Spleen (tissue), 7 donors: ENCODE measurements around the gene FOSB.

Experiments used
- CTCF ChIP-seq, 11 experiments: fragments of 200-600 bp in 7 of 11; fragments of 450-650 bp in 4 of 11; sonication (generic) in 4 of 11; IDR thresholded peaks in 8 of 11; conservative IDR thresholded peaks in 3 of 11; 1 replicate in 7 of 11; 2 replicates in 4 of 11; pipeline versions ENCODE4 v1.4.0 to v1.8.0; 2016 to 2021; ENCODE audit warnings: antibody characterized with exemption in 11 of 11, inconsistent platforms in 4 of 11, mild to moderate bottlenecking in 1 of 11
- POLR2AphosphoS5 ChIP-seq, 3 donors: sonication (generic); formaldehyde crosslinking; IDR thresholded peaks; one replicate each; pipeline ENCODE4 v1.5.1; 2017; ENCODE audit warnings: antibody characterized with exemption in 3 of 3
- donor health status: DM: no; HTN: no; CAD: no; lungs with moderate emphysema.
- donor health status: DM: no; HTN: no; CAD: no.
- donor health status: DM: no; HTN: no; CAD: no.

- no peak for TF ChIP-seq POLR2AphosphoS5 (IDR thresholded peaks at IDR 0.05)
- TF ChIP-seq CTCF (IDR thresholded peaks at IDR 0.05 in 8 of 11, conservative IDR thresholded peaks at IDR 0.05 in 3 of 11): peak in 7 of 11 experiments; percentile 4 to 49 (median 37)
Measured at GRCh38 chr19:45446295-45446694, 21.5 kb upstream of the FOSB start.
